ENCODE results near the gene ZBTB20. TPM values are rescaled to one million over a fixed set of nuclear protein-coding genes. Genes with fewer than 3 reads are reported as not detected.
A peak's percentile ranks its signal among the peaks of the same experiment; 100 is the strongest.

The ZBTB20 gene
- total RNA-seq, 1 donor from 2014 or later, result 32.5 TPM

GRCh38 chr3:114370537-114371174 lies 776.4 kb downstream of the ZBTB20 start:
- H3K36me3 ChIP-seq (ENCODE audit: control insufficient read depth, insufficient read depth, low read length), result no peaks in the 10 kb centered on the region
- peak; percentile 10 for TF ChIP-seq CTCF (IDR thresholded peaks at IDR 0.05; ENCODE audit: insufficient read depth, low read length, poor library complexity, severe bottlenecking)
- no peak for DNase-seq (ENCODE audit: low read depth)
- H3K4me3 ChIP-seq (ENCODE audit: low read depth, low read length), result no peak overlapping the region
- no peaks in the 10 kb centered on the region for H3K27me3 ChIP-seq (ENCODE audit: control insufficient read depth, insufficient read depth, low read length)

DNA sequence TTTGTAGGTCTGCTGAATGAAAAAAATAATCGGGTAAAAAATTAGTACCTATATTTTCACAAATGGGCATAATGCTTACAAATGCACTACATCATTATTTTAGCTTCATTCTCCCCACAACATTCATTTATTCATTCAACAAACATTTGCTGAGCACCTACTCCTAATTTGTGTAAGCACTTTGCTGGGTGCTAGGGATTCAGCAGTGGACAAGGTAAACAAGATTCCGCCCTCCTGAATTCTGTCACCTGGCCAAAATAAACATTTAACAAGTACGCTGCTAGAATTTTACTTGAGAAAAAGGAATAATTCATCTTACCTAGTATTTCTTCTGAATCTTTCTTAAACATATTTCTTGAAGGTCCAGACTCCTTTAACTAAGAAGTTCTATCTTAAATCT lies 781.2 kb downstream of the ZBTB20 start:
- Histone ChIP-seq H3K4me3 (ENCODE audit: low read depth, low read length) (no peak overlapping the region), H3K36me3 (ENCODE audit: control insufficient read depth, insufficient read depth, low read length) (no peaks in the 10 kb centered on the region), H3K27me3 (ENCODE audit: control insufficient read depth, insufficient read depth, low read length) (no peaks in the 10 kb centered on the region)
- DNase-seq (ENCODE audit: low read depth), result no peak
- no peak for TF ChIP-seq CTCF (IDR thresholded peaks at IDR 0.05; ENCODE audit: insufficient read depth, low read length, poor library complexity, severe bottlenecking)

GRCh38 chr3:114364806-114365654 lies 782.1 kb downstream of the ZBTB20 start:
- Histone ChIP-seq H3K27me3 (ENCODE audit: control insufficient read depth, insufficient read depth, low read length) (no peaks in the 10 kb centered on the region), H3K36me3 (ENCODE audit: control insufficient read depth, insufficient read depth, low read length) (no peaks in the 10 kb centered on the region), H3K4me3 (ENCODE audit: low read depth, low read length) (no peak overlapping the region)
- peak; percentile 10 for DNase-seq (ENCODE audit: low read depth)
- TF ChIP-seq CTCF (IDR thresholded peaks at IDR 0.05; ENCODE audit: insufficient read depth, low read length, poor library complexity, severe bottlenecking), result no peak

- Histone ChIP-seq H3K36me3 (ENCODE audit: control insufficient read depth, insufficient read depth, low read length) (no peaks in the 10 kb centered on the region), H3K27me3 (ENCODE audit: control insufficient read depth, insufficient read depth, low read length) (no peaks in the 10 kb centered on the region), H3K4me3 (ENCODE audit: low read depth, low read length) (no peak overlapping the region)
- TF ChIP-seq CTCF (IDR thresholded peaks at IDR 0.05; ENCODE audit: insufficient read depth, low read length, poor library complexity, severe bottlenecking), result no peak
- peak; percentile 51 for DNase-seq (ENCODE audit: low read depth)
These were observed 783.4 kb downstream of the ZBTB20 start for GRCh38 chr3:114363554-114364202.

DNA sequence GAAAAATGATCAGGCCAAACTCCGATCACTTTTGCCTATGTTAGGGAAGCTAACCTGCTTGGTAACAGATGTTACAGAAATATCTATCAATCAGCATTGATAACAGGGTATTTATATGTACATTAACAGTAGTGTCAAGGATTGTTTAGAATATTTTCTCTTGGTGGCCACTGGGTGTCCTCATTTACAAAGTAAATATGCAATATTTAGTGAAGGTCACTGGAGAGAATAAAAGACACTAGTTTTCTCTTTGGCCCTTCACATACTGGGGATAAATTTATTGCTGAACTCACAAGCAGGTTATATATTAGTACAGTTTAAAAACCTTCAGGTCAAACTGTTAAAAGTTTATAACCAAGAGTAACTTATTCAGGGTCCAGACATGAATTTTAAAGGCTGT lies 784.3 kb downstream of the ZBTB20 start:
- no peaks in the 10 kb centered on the region for H3K36me3 ChIP-seq (ENCODE audit: control insufficient read depth, insufficient read depth, low read length)
- H3K27me3 ChIP-seq (ENCODE audit: control insufficient read depth, insufficient read depth, low read length), result no peaks in the 10 kb centered on the region
- no peak overlapping the region for H3K4me3 ChIP-seq (ENCODE audit: low read depth, low read length)
- TF ChIP-seq CTCF (IDR thresholded peaks at IDR 0.05; ENCODE audit: insufficient read depth, low read length, poor library complexity, severe bottlenecking), result peak; percentile 27
- DNase-seq (ENCODE audit: low read depth), result no peak
